SK-N-SH (cell line): Measurements from ENCODE around the gene WDR5B. TPM values are rescaled to one million over a fixed set of nuclear protein-coding genes. Genes with fewer than 3 reads are reported as not detected.

Source experiments
- CTCF ChIA-PET: fragments of 300-600, 350-600 bp; formaldehyde crosslinking; extraction: SDS; loops from one replicate; lab custom pipeline; 2021; lab: Yijun Ruan, JAX
- POLR2A ChIA-PET: fragments of 350-600 bp; sonication (Branson Sonifier 250); formaldehyde crosslinking; extraction: SDS; loops from one replicate; lab custom pipeline; 2020; ENCODE audit warnings: antibody characterized with exemption, inconsistent platforms; lab: Yijun Ruan, JAX
- DNase-seq: peaks from one replicate; pipeline ENCODE4 v3.0.0; 2012
- H2AFZ ChIP-seq: fragments of 200-600 bp; sonication (generic); 2 replicates; pipeline ENCODE4 v1.8.1; 2016; ENCODE audit warnings: antibody characterized with exemption, mild to moderate bottlenecking, low read depth
- H3F3A ChIP-seq: fragments of 200-600 bp; sonication (generic); replicated peaks from 2 replicates; pipeline ENCODE3; 2016; ENCODE audit warnings: antibody characterized with exemption, mild to moderate bottlenecking; ENCODE audit not compliant: insufficient read depth
- H3K27ac ChIP-seq, 2 experiments: fragments of 200-500 bp in 1 of 2; fragments of 200-600 bp in 1 of 2; sonication (Bioruptor generic) in 1 of 2; sonication (generic), shearing (Covaris generic) in 1 of 2; 2 replicates each; pipeline versions ENCODE4 v1.5.1 to v1.6.1; 2014 to 2016; ENCODE audit warnings: low read depth in 2 of 2, inconsistent platforms in 1 of 2, low read length in 1 of 2, mild to moderate bottlenecking in 1 of 2, mixed read lengths in 1 of 2
- H3K27me3 ChIP-seq: fragments of 200-600 bp; sonication (generic), shearing (Covaris generic); 2 replicates; pipeline ENCODE4 v1.6.1; 2016; ENCODE audit warnings: mixed run types; ENCODE audit not compliant: insufficient read depth
- H3K36me3 ChIP-seq, 2 experiments: fragments of 200-500 bp in 1 of 2; fragments of 200-600 bp in 1 of 2; sonication (Bioruptor generic) in 1 of 2; sonication (generic) in 1 of 2; replicated peaks in 1 of 2; 2 replicates each; pipeline versions ENCODE3 to v1.5.1; 2014 to 2016; ENCODE audit warnings: low read length in 1 of 2, mild to moderate bottlenecking in 1 of 2; ENCODE audit not compliant: insufficient read depth in 2 of 2, control insufficient read depth in 1 of 2
- H3K4me1 ChIP-seq, 2 experiments: fragments of 200-500 bp in 1 of 2; fragments of 200-600 bp in 1 of 2; sonication (Bioruptor generic) in 1 of 2; sonication (generic), shearing (Covaris generic) in 1 of 2; 2 replicates each; pipeline versions ENCODE4 v1.5.1 to v1.6.1; 2014 to 2016; ENCODE audit warnings: low read depth in 1 of 2, low read length in 1 of 2, mixed run types in 1 of 2; ENCODE audit not compliant: insufficient read depth in 2 of 2, control insufficient read depth in 1 of 2
- H3K4me2 ChIP-seq: fragments of 200-600 bp; sonication (generic), shearing (Covaris generic); 2 replicates; pipeline ENCODE4 v1.6.1; 2017; ENCODE audit warnings: mixed run types
- H3K4me3 ChIP-seq, 2 experiments: fragments of 200-500 bp in 1 of 2; fragments of 200-600 bp in 1 of 2; sonication (Bioruptor generic) in 1 of 2; sonication (generic), shearing (Covaris generic) in 1 of 2; 2 replicates each; pipeline versions ENCODE4 v1.5.1 to v1.8.1; 2014 to 2016; ENCODE audit warnings: low read depth in 2 of 2, inconsistent platforms in 1 of 2, low read length in 1 of 2, mild to moderate bottlenecking in 1 of 2, mixed read lengths in 1 of 2, moderate library complexity in 1 of 2
- H3K79me2 ChIP-seq: fragments of 200-600 bp; sonication (generic); 2 replicates; pipeline ENCODE4 v1.8.1; 2017; ENCODE audit warnings: mild to moderate bottlenecking; ENCODE audit not compliant: insufficient read depth
- H3K9ac ChIP-seq: fragments of 200-600 bp; sonication (generic); 2 replicates; pipeline ENCODE4 v1.6.1; 2017; ENCODE audit warnings: mixed run types
- H3K9me2 ChIP-seq: fragments of 200-600 bp; sonication (generic); 2 replicates; pipeline ENCODE4 v1.6.1; 2017; ENCODE audit warnings: mixed run types
- H3K9me3 ChIP-seq: fragments of 200-600 bp; sonication (generic); 2 replicates; pipeline ENCODE4 v1.6.1; 2017; ENCODE audit warnings: mixed run types, mild to moderate bottlenecking, moderate library complexity
- H4K20me1 ChIP-seq: fragments of 200-600 bp; sonication (generic); 2 replicates; pipeline ENCODE4 v1.6.1; 2017; ENCODE audit warnings: mild to moderate bottlenecking, mixed run types; ENCODE audit not compliant: insufficient read depth
- CHD2 ChIP-seq: fragments of 150-350 bp; IDR thresholded peaks from 2 replicates; pipeline ENCODE4 v1.6.1; 2018; ENCODE audit warnings: low read length; ENCODE audit not compliant: partially characterized antibody
- EZH2phosphoT487 ChIP-seq: fragments of 200-600 bp; sonication (generic); IDR thresholded peaks from 2 replicates; pipeline ENCODE4 v1.6.1; 2017; ENCODE audit warnings: low read depth, mixed run types, mild to moderate bottlenecking, antibody characterized with exemption, moderate library complexity, borderline replicate concordance
- FOXJ3 ChIP-seq: sonication (generic); formaldehyde crosslinking; IDR thresholded peaks from 2 replicates; pipeline ENCODE4 v1.5.1; 2020; ENCODE audit warnings: mild to moderate bottlenecking, missing genetic modification reagents
- FOXM1 ChIP-seq: IDR thresholded peaks from 2 replicates; pipeline ENCODE4 v1.4.0; 2012; ENCODE audit warnings: low read depth, mild to moderate bottlenecking
- GABPA ChIP-seq: IDR thresholded peaks from 2 replicates; pipeline ENCODE4 v1.4.0; 2012; ENCODE audit warnings: low read depth, mild to moderate bottlenecking
- GATA2 ChIP-seq: sonication (generic); formaldehyde crosslinking; IDR thresholded peaks from 2 replicates; pipeline ENCODE4 v1.5.0; 2020; ENCODE audit warnings: mild to moderate bottlenecking, missing genetic modification reagents
- MEF2A ChIP-seq: IDR thresholded peaks from 2 replicates; pipeline ENCODE4 v1.4.0; 2012; ENCODE audit warnings: low read depth, borderline replicate concordance
- NRF1 ChIP-seq: IDR thresholded peaks from 2 replicates; pipeline ENCODE4 v1.6.1; 2012; ENCODE audit warnings: low read depth, mild to moderate bottlenecking, low read length
- POLR2AphosphoS5 ChIP-seq: IDR thresholded peaks from 2 replicates; pipeline ENCODE4 v1.6.1; 2012; ENCODE audit warnings: low read depth, low read length
- RCOR1 ChIP-seq: fragments of 150-350 bp; IDR thresholded peaks from 2 replicates; pipeline ENCODE4 v1.6.1; 2017; ENCODE audit warnings: antibody characterized with exemption, low read length
- REST ChIP-seq: IDR thresholded peaks from 2 replicates; pipeline ENCODE4 v1.6.1; 2012; ENCODE audit warnings: mild to moderate bottlenecking, low read depth, low read length, moderate library complexity
- RXRA ChIP-seq: IDR thresholded peaks from 2 replicates; pipeline ENCODE4 v1.4.0; 2012; ENCODE audit warnings: low read depth, mild to moderate bottlenecking, borderline replicate concordance
- TAF1 ChIP-seq: IDR thresholded peaks from 2 replicates; pipeline ENCODE4 v1.6.1; 2012; ENCODE audit warnings: low read depth, mild to moderate bottlenecking, low read length, moderate library complexity, borderline replicate concordance
- TCF12 ChIP-seq: IDR thresholded peaks from 2 replicates; pipeline ENCODE4 v1.4.0; 2012
- TEAD4 ChIP-seq: IDR thresholded peaks from 2 replicates; pipeline ENCODE4 v1.4.0; 2012; ENCODE audit warnings: mild to moderate bottlenecking, borderline replicate concordance; ENCODE audit not compliant: insufficient read depth
- WGBS: methylation state at CpG from one replicate; pipeline ENCODE4 v1.1.6; 2017; ENCODE audit warnings: low lambda C conversion rate; 5-methylcytosine and 5-hydroxymethylcytosine counted together
- polyA plus RNA-seq, 3 experiments: library from polyadenylated mRNA; depleted of rRNA; stranded (reverse); fragments of >200 nt; gene quantifications; 2 replicates each; pipeline ENCODE4 v1.2.3, GENCODE V29; 2012
- TF ChIP-seq, protein P1 (sequence below): IDR thresholded peaks from 2 replicates; pipeline ENCODE4 v1.4.0; 2012; ENCODE audit warnings: low read depth
- TF ChIP-seq, protein P2 (sequence below): IDR thresholded peaks from 2 replicates; pipeline ENCODE4 v1.4.0; 2012; ENCODE audit warnings: low read depth, borderline replicate concordance

The WDR5B gene
- polyA plus RNA-seq, 1 of the 3 experiments (the other 2 are of a cell fraction) = 2.2 TPM

DNA sequence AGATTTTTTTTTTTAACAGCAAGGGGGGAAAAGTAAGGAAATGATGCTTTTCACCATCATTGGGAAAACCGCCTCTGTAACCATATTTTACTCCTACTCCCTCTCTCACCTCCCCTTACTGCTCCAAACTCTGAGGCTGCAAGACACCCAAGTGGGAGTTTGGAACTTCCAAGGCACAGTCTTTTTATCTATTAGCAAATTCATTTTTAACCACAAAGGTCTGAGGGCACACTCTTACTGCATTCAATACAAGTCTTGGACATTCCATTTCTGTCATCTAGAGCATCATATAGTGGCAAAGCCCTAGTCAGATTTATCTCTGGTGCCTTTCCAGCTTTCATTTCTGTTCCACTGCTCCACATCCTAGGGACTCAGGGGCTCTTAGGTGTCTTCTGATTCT is 18.7 kb downstream of the WDR5B start:
- Histone ChIP-seq H2AFZ (no peak overlapping the region), H4K20me1 (no peaks in the 10 kb centered on the region), H3K27ac (no peak overlapping the region), H3K36me3 (no peaks in the 10 kb centered on the region), H3K9me3 (no peaks in the 10 kb centered on the region), H3K9me2 (no peaks in the 10 kb centered on the region), H3K79me2 (no peaks in the 10 kb centered on the region), H3K27me3 (no peaks in the 10 kb centered on the region), H3K4me2 (no peak overlapping the region), H3F3A (no peaks in the 10 kb centered on the region), H3K4me3 (no peak overlapping the region), H3K9ac (no peak overlapping the region), H3K4me1 (peaks cover 2 to 19% of the 10 kb centered on the region in 2 experiments; a peak in 3 of 4 replicates)
- 89% methylated on average over 1 of the region's 1 CpG for WGBS
- TF ChIP-seq TEAD4 (no peak), REST (no peak), RXRA (no peak), FOXJ3 (CRISPR knock-in tag) (no peak), NRF1 (no peak), CHD2 (no peak), GATA2 (CRISPR knock-in tag) (no peak), TAF1 (no peak), TCF12 (no peak), FOXM1 (no peak), GABPA (no peak), EZH2phosphoT487 (no peak), POLR2AphosphoS5 (no peak), MEF2A (no peak), RCOR1 (no peak)
- TF ChIP-seq, protein P1, sequence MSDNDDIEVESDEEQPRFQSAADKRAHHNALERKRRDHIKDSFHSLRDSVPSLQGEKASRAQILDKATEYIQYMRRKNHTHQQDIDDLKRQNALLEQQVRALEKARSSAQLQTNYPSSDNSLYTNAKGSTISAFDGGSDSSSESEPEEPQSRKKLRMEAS = no peak
- TF ChIP-seq, protein P2, sequence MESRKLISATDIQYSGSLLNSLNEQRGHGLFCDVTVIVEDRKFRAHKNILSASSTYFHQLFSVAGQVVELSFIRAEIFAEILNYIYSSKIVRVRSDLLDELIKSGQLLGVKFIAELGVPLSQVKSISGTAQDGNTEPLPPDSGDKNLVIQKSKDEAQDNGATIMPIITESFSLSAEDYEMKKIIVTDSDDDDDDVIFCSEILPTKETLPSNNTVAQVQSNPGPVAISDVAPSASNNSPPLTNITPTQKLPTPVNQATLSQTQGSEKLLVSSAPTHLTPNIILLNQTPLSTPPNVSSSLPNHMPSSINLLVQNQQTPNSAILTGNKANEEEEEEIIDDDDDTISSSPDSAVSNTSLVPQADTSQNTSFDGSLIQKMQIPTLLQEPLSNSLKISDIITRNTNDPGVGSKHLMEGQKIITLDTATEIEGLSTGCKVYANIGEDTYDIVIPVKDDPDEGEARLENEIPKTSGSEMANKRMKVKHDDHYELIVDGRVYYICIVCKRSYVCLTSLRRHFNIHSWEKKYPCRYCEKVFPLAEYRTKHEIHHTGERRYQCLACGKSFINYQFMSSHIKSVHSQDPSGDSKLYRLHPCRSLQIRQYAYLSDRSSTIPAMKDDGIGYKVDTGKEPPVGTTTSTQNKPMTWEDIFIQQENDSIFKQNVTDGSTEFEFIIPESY = no peak
- DNase-seq = no peak
- ChIA-PET POLR2A (no interaction called here), CTCF (no interaction called here)
